ENCODE data around the gene C11orf86. TPM values are rescaled to one million over a fixed set of nuclear protein-coding genes. Genes with fewer than 3 reads are reported as not detected.

The C11orf86 gene, protein sequence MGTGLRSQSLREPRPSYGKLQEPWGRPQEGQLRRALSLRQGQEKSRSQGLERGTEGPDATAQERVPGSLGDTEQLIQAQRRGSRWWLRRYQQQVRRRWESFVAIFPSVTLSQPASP
- not detected for total RNA-seq
- polyA plus RNA-seq (ENCODE audit: insufficient read depth, low read depth, low replicate concordance): 0.92 TPM
- long read RNA-seq, donor 1: 0 reads
- long read RNA-seq, donor 2: 0 reads
- long read RNA-seq, donor 3: 0 reads
- long read RNA-seq, donor 4: 0 reads
- long read RNA-seq, donor 5: 0 reads
- long read RNA-seq, donor 6: 0 reads
- long read RNA-seq, donor 7: 0 reads
- long read RNA-seq, donor 8: 0 reads
- long read RNA-seq, donor 9: 0 reads
- long read RNA-seq, donor 10: 0 reads

DNA sequence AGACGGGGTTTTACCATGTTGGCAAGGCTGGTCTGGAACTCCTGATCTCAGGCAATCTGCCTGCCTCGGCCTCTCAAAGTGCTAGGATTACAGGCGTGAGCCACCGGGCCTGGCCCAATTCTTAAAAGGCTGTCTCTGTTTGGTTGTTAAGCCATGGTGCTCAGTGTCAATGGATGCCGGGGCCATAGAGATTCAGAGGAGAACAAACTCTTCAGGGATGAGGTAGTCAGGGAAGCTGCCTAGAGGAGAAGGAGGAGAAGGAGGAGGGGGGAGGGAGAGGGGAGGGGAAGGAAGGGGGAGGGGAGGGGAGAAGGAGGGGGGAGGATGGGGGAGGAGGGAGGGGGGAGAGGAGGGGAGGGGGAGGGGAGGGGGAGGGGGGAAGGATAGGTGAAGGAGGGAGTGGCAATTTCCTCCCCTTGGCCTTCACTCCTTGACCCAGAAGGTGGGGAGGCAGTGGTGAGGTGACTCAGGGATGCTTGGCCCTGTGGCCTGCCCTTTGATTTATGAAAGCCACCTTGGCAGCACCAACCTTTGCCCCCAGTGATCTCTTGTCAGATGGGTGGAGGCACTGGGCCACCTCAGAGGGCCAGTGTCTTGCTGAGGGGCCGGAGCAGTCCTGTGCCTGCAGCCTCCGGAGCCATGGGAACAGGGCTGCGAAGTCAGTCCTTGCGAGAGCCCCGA lies at the start of gene C11orf86:
C11orf86 (plus strand) TSS at position 581 of the 681 bp plus-strand sequence; CDS start at position 640, 59 bp downstream.
- Histone ChIP-seq H3K27ac (ENCODE audit: low read depth in 2 of 2, low read length in 2 of 2) (no peak within 1 kb of the TSS), H3K4me1 (ENCODE audit: control insufficient read depth in 2 of 3, insufficient read depth in 2 of 3, low read depth in 1 of 3, low read length in 3 of 3) (peaks cover 0 to 17% (median 0%) of the 10 kb centered on the region in 3 donors), H3K36me3 (ENCODE audit: control insufficient read depth in 2 of 3, insufficient read depth in 3 of 3, low read length in 3 of 3) (no peaks in the 10 kb centered on the region), H3K9ac (ENCODE audit: low read length in 3 of 3) (no peak within 1 kb of the TSS), H3K9me3 (ENCODE audit: control insufficient read depth in 2 of 3, insufficient read depth in 1 of 3, low read length in 3 of 3) (no peaks in the 10 kb centered on the region), H3K4me3 (ENCODE audit: low read length in 3 of 3) (no peak within 1 kb of the TSS), H3K27me3 (ENCODE audit: control insufficient read depth, insufficient read depth, low read length) (no peaks in the 10 kb centered on the region)
- no peak for DNase-seq
- TF ChIP-seq, protein P1, sequence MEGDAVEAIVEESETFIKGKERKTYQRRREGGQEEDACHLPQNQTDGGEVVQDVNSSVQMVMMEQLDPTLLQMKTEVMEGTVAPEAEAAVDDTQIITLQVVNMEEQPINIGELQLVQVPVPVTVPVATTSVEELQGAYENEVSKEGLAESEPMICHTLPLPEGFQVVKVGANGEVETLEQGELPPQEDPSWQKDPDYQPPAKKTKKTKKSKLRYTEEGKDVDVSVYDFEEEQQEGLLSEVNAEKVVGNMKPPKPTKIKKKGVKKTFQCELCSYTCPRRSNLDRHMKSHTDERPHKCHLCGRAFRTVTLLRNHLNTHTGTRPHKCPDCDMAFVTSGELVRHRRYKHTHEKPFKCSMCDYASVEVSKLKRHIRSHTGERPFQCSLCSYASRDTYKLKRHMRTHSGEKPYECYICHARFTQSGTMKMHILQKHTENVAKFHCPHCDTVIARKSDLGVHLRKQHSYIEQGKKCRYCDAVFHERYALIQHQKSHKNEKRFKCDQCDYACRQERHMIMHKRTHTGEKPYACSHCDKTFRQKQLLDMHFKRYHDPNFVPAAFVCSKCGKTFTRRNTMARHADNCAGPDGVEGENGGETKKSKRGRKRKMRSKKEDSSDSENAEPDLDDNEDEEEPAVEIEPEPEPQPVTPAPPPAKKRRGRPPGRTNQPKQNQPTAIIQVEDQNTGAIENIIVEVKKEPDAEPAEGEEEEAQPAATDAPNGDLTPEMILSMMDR (IDR thresholded peaks at IDR 0.05; ENCODE audit: borderline replicate concordance, extremely low read depth, insufficient read depth): no peak
- no peak for FAIRE-seq
- intact Hi-C loops (cut with DNase I): no loop called here

- Histone ChIP-seq H3K27ac (ENCODE audit: low read depth in 2 of 2, low read length in 2 of 2) (no peak overlapping the region), H3K9me3 (ENCODE audit: control insufficient read depth in 2 of 3, insufficient read depth in 1 of 3, low read length in 3 of 3) (no peaks in the 10 kb centered on the region), H3K4me3 (ENCODE audit: low read length in 3 of 3) (no peak overlapping the region), H3K36me3 (ENCODE audit: control insufficient read depth in 2 of 3, insufficient read depth in 3 of 3, low read length in 3 of 3) (no peaks in the 10 kb centered on the region), H3K4me1 (ENCODE audit: control insufficient read depth in 2 of 3, insufficient read depth in 2 of 3, low read depth in 1 of 3, low read length in 3 of 3) (peaks cover 0 to 5% (median 0%) of the 10 kb centered on the region in 3 donors), H3K27me3 (ENCODE audit: control insufficient read depth, insufficient read depth, low read length) (no peaks in the 10 kb centered on the region), H3K9ac (ENCODE audit: low read length in 3 of 3) (no peak overlapping the region)
- FAIRE-seq (no peak), DNase-seq (no peak)
- TF ChIP-seq, protein P1 (IDR thresholded peaks at IDR 0.05; ENCODE audit: borderline replicate concordance, extremely low read depth, insufficient read depth): no peak
- intact Hi-C loops (cut with DNase I): no loop called here
Observed at GRCh38 chr11:66929753-66930152, 45.4 kb upstream of the C11orf86 start.

DNA sequence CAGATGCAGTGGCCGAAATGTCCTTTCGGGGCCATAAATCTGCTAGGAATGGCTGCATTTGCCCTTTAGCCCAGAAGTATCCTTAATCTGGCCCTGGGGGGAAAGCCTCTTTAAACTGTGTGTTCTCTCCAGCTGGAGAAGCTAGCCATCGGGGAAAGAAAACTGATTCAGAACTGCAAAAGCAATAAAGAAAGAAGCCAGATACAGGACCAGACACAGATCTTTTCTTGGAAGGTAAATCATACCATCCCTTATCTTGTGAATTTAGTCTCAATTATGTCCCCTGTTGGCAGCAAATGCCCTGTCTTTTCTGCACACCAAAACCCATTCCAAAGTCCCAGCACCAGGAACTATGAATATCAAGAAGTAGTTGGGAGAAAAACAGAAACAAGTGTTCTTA lies 42.6 kb upstream of the C11orf86 start:
- no peak overlapping the region for H3K27ac ChIP-seq (ENCODE audit: low read depth in 2 of 2, low read length in 2 of 2)
- H3K9ac ChIP-seq (ENCODE audit: low read length in 3 of 3): no peak overlapping the region
- H3K4me1 ChIP-seq (ENCODE audit: control insufficient read depth in 2 of 3, insufficient read depth in 2 of 3, low read depth in 1 of 3, low read length in 3 of 3): peaks cover 0 to 5% (median 0%) of the 10 kb centered on the region in 3 donors
- DNase-seq (no peak), FAIRE-seq (no peak)
- no peaks in the 10 kb centered on the region for H3K9me3 ChIP-seq (ENCODE audit: control insufficient read depth in 2 of 3, insufficient read depth in 1 of 3, low read length in 3 of 3)
- TF ChIP-seq, protein P1 (IDR thresholded peaks at IDR 0.05; ENCODE audit: borderline replicate concordance, extremely low read depth, insufficient read depth): no peak
- intact Hi-C loops (cut with DNase I): no loop called here
- no peaks in the 10 kb centered on the region for H3K36me3 ChIP-seq (ENCODE audit: control insufficient read depth in 2 of 3, insufficient read depth in 3 of 3, low read length in 3 of 3)
- H3K27me3 ChIP-seq (ENCODE audit: control insufficient read depth, insufficient read depth, low read length): no peaks in the 10 kb centered on the region
- H3K4me3 ChIP-seq (ENCODE audit: low read length in 3 of 3): no peak overlapping the region

Data from kidney (tissue), 22 donors.